Subcutaneous abdominal adipose tissue (tissue), 5 donors: ENCODE data around the gene EDARADD.
"Not testable (repeated sequence)": the region's sequence is repeated elsewhere in the genome, so short reads cannot be mapped to it uniquely, and the experiment has no call there.

Experiments used
- H3K27ac ChIP-seq: one replicate; pipeline ENCODE4 v1.7.0; 2013; ENCODE audit warnings: low read depth, mild to moderate bottlenecking, inconsistent platforms, low read length, moderate library complexity
- H3K27me3 ChIP-seq, 5 donors: one replicate each; pipeline ENCODE4 v1.7.0; 2013; ENCODE audit warnings: low read length in 5 of 5, inconsistent platforms in 1 of 5; ENCODE audit not compliant: control insufficient read depth in 5 of 5, insufficient read depth in 4 of 5
- H3K36me3 ChIP-seq, 5 donors: one replicate each; pipeline ENCODE4 v1.7.0; 2013; ENCODE audit warnings: low read length in 5 of 5; ENCODE audit not compliant: control insufficient read depth in 5 of 5, insufficient read depth in 5 of 5
- H3K4me1 ChIP-seq, 5 donors: one replicate each; pipeline ENCODE4 v1.7.0; 2013; ENCODE audit warnings: low read length in 5 of 5, mild to moderate bottlenecking in 3 of 5, moderate library complexity in 1 of 5; ENCODE audit not compliant: control insufficient read depth in 5 of 5, insufficient read depth in 5 of 5
- H3K4me3 ChIP-seq, 5 donors: one replicate each; pipeline ENCODE4 v1.7.0; 2013; ENCODE audit warnings: low read length in 5 of 5, low read depth in 1 of 5
- H3K9ac ChIP-seq, 5 donors: one replicate each; pipeline ENCODE4 v1.7.0; 2013; ENCODE audit warnings: low read length in 5 of 5, mild to moderate bottlenecking in 4 of 5, moderate library complexity in 3 of 5
- H3K9me3 ChIP-seq, 5 donors: one replicate each; pipeline ENCODE4 v1.7.0; 2013; ENCODE audit warnings: low read length in 5 of 5; ENCODE audit not compliant: control insufficient read depth in 5 of 5
- donor health status: healthy.
- donor health status: healthy.
- donor health status: healthy.
- donor health status: healthy.
- donor health status: healthy.

The EDARADD gene

GRCh38 chr1:236361909-236362590 is 32.0 kb upstream of the EDARADD start:
- Histone ChIP-seq H3K27ac (no peak overlapping the region), H3K4me3 (no peak overlapping the region), H3K36me3 (no peaks in the 10 kb centered on the region), H3K9ac (no peak overlapping the region), H3K4me1 (peaks cover 0 to 4% (median 0%) of the 10 kb centered on the region in 5 donors), H3K27me3 (no peaks in the 10 kb centered on the region), H3K9me3 (peaks cover 0 to 12% (median 3%) of the 10 kb centered on the region in 5 donors)

- H3K9ac ChIP-seq = no peak overlapping the region
- H3K4me3 ChIP-seq = no peak overlapping the region
- peaks cover 0 to 4% (median 0%) of the 10 kb centered on the region in 5 donors for H3K4me1 ChIP-seq
- no peaks in the 10 kb centered on the region for H3K36me3 ChIP-seq
- no peak overlapping the region for H3K27ac ChIP-seq
- H3K27me3 ChIP-seq = no peaks in the 10 kb centered on the region
- peaks cover 0 to 10% (median 0%) of the 10 kb centered on the region in 5 donors for H3K9me3 ChIP-seq
Measured at GRCh38 chr1:236363237-236363636, 30.8 kb upstream of the EDARADD start.

- peaks cover 0 to 3% (median 0%) of the 10 kb centered on the region in 5 donors for H3K27me3 ChIP-seq
- H3K27ac ChIP-seq = no peak overlapping the region
- H3K4me3 ChIP-seq = no peak overlapping the region
- no peaks in the 10 kb centered on the region for H3K36me3 ChIP-seq
- H3K4me1 ChIP-seq = peaks cover 0 to 4% (median 0%) of the 10 kb centered on the region in 5 donors
- no peak overlapping the region for H3K9ac ChIP-seq
- H3K9me3 ChIP-seq = no peaks in the 10 kb centered on the region
Measured at GRCh38 chr1:236365999-236366570, 28.0 kb upstream of the EDARADD start.

- H3K36me3 ChIP-seq, H3K9ac ChIP-seq, H3K27ac ChIP-seq, H3K4me3 ChIP-seq, H3K9me3 ChIP-seq, H3K27me3 ChIP-seq, H3K4me1 ChIP-seq: not testable (repeated sequence)
Measured at GRCh38 chr1:236366681-236367080, 27.4 kb upstream of the EDARADD start.

- no peaks in the 10 kb centered on the region for H3K9me3 ChIP-seq
- peaks cover 0 to 4% (median 0%) of the 10 kb centered on the region in 5 donors for H3K4me1 ChIP-seq
- H3K27ac ChIP-seq = no peak overlapping the region
- H3K4me3 ChIP-seq = no peak overlapping the region
- H3K9ac ChIP-seq = no peak overlapping the region
- H3K27me3 ChIP-seq = peaks cover 0 to 3% (median 0%) of the 10 kb centered on the region in 5 donors
- no peaks in the 10 kb centered on the region for H3K36me3 ChIP-seq
Measured at GRCh38 chr1:236370420-236370819, 23.7 kb upstream of the EDARADD start.

GRCh38 chr1:236371083-236371482 is 23.0 kb upstream of the EDARADD start:
- Histone ChIP-seq H3K36me3 (no peaks in the 10 kb centered on the region), H3K9me3 (no peaks in the 10 kb centered on the region), H3K27ac (no peak overlapping the region), H3K4me3 (no peak overlapping the region), H3K9ac (no peak overlapping the region), H3K27me3 (peaks cover 0 to 3% (median 0%) of the 10 kb centered on the region in 5 donors), H3K4me1 (peaks cover 0 to 4% (median 0%) of the 10 kb centered on the region in 5 donors)

GRCh38 chr1:236377832-236378535 is 16.1 kb upstream of the EDARADD start:
- H3K4me3 ChIP-seq = no peak overlapping the region
- H3K27me3 ChIP-seq = no peaks in the 10 kb centered on the region
- H3K27ac ChIP-seq = no peak overlapping the region
- no peaks in the 10 kb centered on the region for H3K36me3 ChIP-seq
- H3K9ac ChIP-seq = no peak overlapping the region
- no peaks in the 10 kb centered on the region for H3K4me1 ChIP-seq
- H3K9me3 ChIP-seq = peaks cover 0 to 14% (median 3%) of the 10 kb centered on the region in 5 donors

GRCh38 chr1:236381565-236382158 is 12.4 kb upstream of the EDARADD start:
- Histone ChIP-seq H3K27me3 (no peaks in the 10 kb centered on the region), H3K27ac (no peak overlapping the region), H3K4me1 (no peaks in the 10 kb centered on the region), H3K9me3 (peaks cover 0 to 14% (median 3%) of the 10 kb centered on the region in 5 donors), H3K36me3 (no peaks in the 10 kb centered on the region), H3K4me3 (no peak overlapping the region), H3K9ac (no peak overlapping the region)

GRCh38 chr1:236388332-236388731 is 5.8 kb upstream of the EDARADD start:
- H3K4me3 ChIP-seq = no peak overlapping the region
- H3K9me3 ChIP-seq = no peaks in the 10 kb centered on the region
- H3K27me3 ChIP-seq = no peaks in the 10 kb centered on the region
- no peaks in the 10 kb centered on the region for H3K36me3 ChIP-seq
- H3K4me1 ChIP-seq = no peaks in the 10 kb centered on the region
- no peak overlapping the region for H3K27ac ChIP-seq
- H3K9ac ChIP-seq = no peak overlapping the region

GRCh38 chr1:236389253-236389652 is 4.8 kb upstream of the EDARADD start:
- no peak overlapping the region for H3K4me3 ChIP-seq
- H3K27me3 ChIP-seq = peaks cover 0 to 2% (median 0%) of the 10 kb centered on the region in 5 donors
- H3K36me3 ChIP-seq = no peaks in the 10 kb centered on the region
- H3K9ac ChIP-seq = no peak overlapping the region
- no peaks in the 10 kb centered on the region for H3K9me3 ChIP-seq
- no peak overlapping the region for H3K27ac ChIP-seq
- H3K4me1 ChIP-seq = no peaks in the 10 kb centered on the region
